OCI-LY1 (cell line): Measurements from ENCODE around the gene NEURL1B.

Experiments
- H2AFZ ChIP-seq: fragments of 200-600 bp; sonication (generic), shearing (Covaris generic); 2 replicates; pipeline ENCODE4 v1.6.0; 2014; ENCODE audit warnings: antibody characterized with exemption, mild to moderate bottlenecking, low read length
- H3F3A ChIP-seq: fragments of 200-600 bp; sonication (generic), shearing (Covaris generic); 2 replicates; pipeline ENCODE4 v1.6.0; 2014; ENCODE audit warnings: mild to moderate bottlenecking, antibody characterized with exemption, low read length, moderate library complexity; ENCODE audit not compliant: insufficient read depth
- H3K27ac ChIP-seq: fragments of 200-600 bp; sonication (generic); 2 replicates; pipeline ENCODE4 v1.5.1; 2014; ENCODE audit warnings: low read length, mixed run types, mild to moderate bottlenecking, low read depth; ENCODE audit not compliant: poor library complexity, severe bottlenecking
- H3K27me3 ChIP-seq: fragments of 200-600 bp; sonication (generic); 2 replicates; pipeline ENCODE4 v1.6.0; 2014; ENCODE audit warnings: antibody characterized with exemption, mild to moderate bottlenecking, low read length, moderate library complexity; ENCODE audit not compliant: insufficient read depth
- H3K36me3 ChIP-seq: fragments of 200-600 bp; sonication (generic); 2 replicates; pipeline ENCODE4 v1.6.1; 2014; ENCODE audit warnings: mild to moderate bottlenecking, antibody characterized with exemption, low read length, moderate library complexity, mixed read lengths; ENCODE audit not compliant: insufficient read depth
- H3K4me1 ChIP-seq: fragments of 200-600 bp; sonication (generic); 2 replicates; pipeline ENCODE4 v1.5.1; 2014; ENCODE audit warnings: mild to moderate bottlenecking, low read length, moderate library complexity; ENCODE audit not compliant: insufficient read depth, severe bottlenecking
- H3K4me2 ChIP-seq: fragments of 200-600 bp; sonication (generic), shearing (Covaris generic); 2 replicates; pipeline ENCODE4 v1.6.1; 2014; ENCODE audit warnings: low read length
- H3K4me3 ChIP-seq: fragments of 200-600 bp; sonication (generic); 2 replicates; pipeline ENCODE4 v1.5.1; 2014; ENCODE audit warnings: low read length, low read depth, mild to moderate bottlenecking, mixed read lengths; ENCODE audit not compliant: poor library complexity, severe bottlenecking
- H3K79me2 ChIP-seq: fragments of 200-600 bp; shearing (Covaris generic); 2 replicates; pipeline ENCODE4 v1.6.1; 2016; ENCODE audit warnings: mixed run types, low read length, mixed read lengths; ENCODE audit not compliant: insufficient read depth
- H3K9ac ChIP-seq: fragments of 200-600 bp; sonication (generic), shearing (Covaris generic); 2 replicates; pipeline ENCODE4 v1.6.1; 2014; ENCODE audit warnings: mild to moderate bottlenecking, low read length, mixed read lengths
- H3K9me2 ChIP-seq: fragments of 200-600 bp; sonication (generic), shearing (Covaris generic); 2 replicates; pipeline ENCODE4 v1.6.1; 2014; ENCODE audit warnings: low read depth, mild to moderate bottlenecking, low read length, mixed read lengths
- H3K9me3 ChIP-seq: fragments of 200-600 bp; shearing (Covaris generic); 2 replicates; pipeline ENCODE4 v1.6.1; 2014; ENCODE audit warnings: low read length, mixed read lengths
- H4K20me1 ChIP-seq: fragments of 200-600 bp; sonication (generic), shearing (Covaris generic); 2 replicates; pipeline ENCODE4 v1.6.0; 2016; ENCODE audit warnings: mild to moderate bottlenecking, low read length; ENCODE audit not compliant: insufficient read depth
- CTCF ChIP-seq: fragments of 200-600 bp; sonication (generic), shearing (Covaris generic); IDR thresholded peaks from 2 replicates; pipeline ENCODE4 v1.5.1; 2017; ENCODE audit warnings: mild to moderate bottlenecking, antibody characterized with exemption, low read length, moderate library complexity, mixed read lengths
- EZH2 ChIP-seq: fragments of 200-600 bp; sonication (generic), shearing (Covaris generic); IDR thresholded peaks from 2 replicates; pipeline ENCODE4 v1.8.0; 2017; ENCODE audit warnings: borderline replicate concordance, mixed run types, mild to moderate bottlenecking, antibody characterized with exemption, low read length, moderate library complexity, mixed read lengths

NEURL1B gene

GRCh38 chr5:172620506-172620905 lies 20.6 kb upstream of the NEURL1B start:
- Histone ChIP-seq H3K9me2 (no peaks in the 10 kb centered on the region), H3K4me1 (no peaks in the 10 kb centered on the region), H3K36me3 (no peaks in the 10 kb centered on the region), H2AFZ (no peak overlapping the region), H4K20me1 (no peaks in the 10 kb centered on the region), H3K27ac (no peak overlapping the region), H3K79me2 (no peaks in the 10 kb centered on the region), H3K9me3 (no peaks in the 10 kb centered on the region), H3K4me2 (no peak overlapping the region), H3K9ac (no peak overlapping the region), H3K4me3 (no peak overlapping the region), H3F3A (no peaks in the 10 kb centered on the region), H3K27me3 (0 out of 2 replicates have a peak, but pooled peaks cover 4% of the 10 kb centered on the region)
- TF ChIP-seq CTCF, result no peak

DNA sequence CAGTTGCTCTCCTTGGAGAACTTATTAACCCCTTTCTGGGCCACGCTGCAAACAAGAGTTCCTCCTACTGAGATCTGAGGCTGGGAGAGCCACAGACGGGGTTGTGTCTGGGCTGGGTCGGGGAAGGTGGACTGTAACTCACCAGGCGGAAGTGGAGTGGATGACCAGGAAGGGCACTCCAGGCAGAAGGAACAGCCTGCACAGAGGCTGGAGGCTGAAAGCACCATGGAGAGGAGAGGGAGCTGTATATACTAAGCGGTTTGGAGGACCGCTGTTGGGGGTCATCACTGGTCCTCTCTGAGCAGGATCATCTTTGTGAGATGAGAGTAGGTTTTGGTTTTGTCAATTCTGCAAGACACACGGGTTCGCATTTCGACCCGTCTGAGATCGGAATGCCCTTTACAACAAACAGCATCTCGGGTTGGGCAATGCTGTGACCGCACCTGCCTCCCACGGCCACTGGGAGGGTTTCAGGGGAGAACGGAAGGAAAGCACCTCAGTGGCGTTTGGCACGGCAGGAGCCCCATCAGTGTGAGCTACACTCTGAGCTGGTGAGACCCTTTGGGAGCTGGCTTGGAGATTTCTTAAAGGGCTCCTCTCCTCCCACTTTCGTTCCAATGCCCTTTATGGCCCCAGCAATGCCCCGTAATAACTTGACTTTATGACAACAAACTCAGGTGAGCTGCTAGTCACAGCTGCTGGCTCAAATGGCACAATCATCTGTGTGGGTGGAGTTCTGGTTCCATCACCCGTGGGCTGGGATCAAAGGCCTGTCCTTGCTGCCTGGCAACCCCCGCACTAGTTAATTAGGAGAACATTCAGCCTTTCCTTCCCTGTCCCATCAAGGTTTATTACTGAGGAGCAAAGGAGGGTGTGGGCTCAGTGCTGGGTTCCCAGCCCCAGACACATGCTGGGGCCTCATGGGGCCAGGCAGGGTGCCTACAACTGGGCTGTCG lies 18.7 kb upstream of the NEURL1B start:
- H3K79me2 ChIP-seq, result no peaks in the 10 kb centered on the region
- H3K9me2 ChIP-seq, result no peaks in the 10 kb centered on the region
- no peak overlapping the region for H3K4me2 ChIP-seq
- no peaks in the 10 kb centered on the region for H4K20me1 ChIP-seq
- H3K4me1 ChIP-seq, result no peaks in the 10 kb centered on the region
- TF ChIP-seq CTCF (no peak), EZH2 (no peak)
- no peak overlapping the region for H3K4me3 ChIP-seq
- no peak overlapping the region for H3K9ac ChIP-seq
- no peaks in the 10 kb centered on the region for H3K36me3 ChIP-seq
- H3F3A ChIP-seq, result no peaks in the 10 kb centered on the region
- H3K27ac ChIP-seq, result no peak overlapping the region
- 0 out of 2 replicates have a peak, but pooled peaks cover 4% of the 10 kb centered on the region for H3K27me3 ChIP-seq
- no peaks in the 10 kb centered on the region for H3K9me3 ChIP-seq
- no peak overlapping the region for H2AFZ ChIP-seq

GRCh38 chr5:172623313-172623980 lies 17.6 kb upstream of the NEURL1B start:
- Histone ChIP-seq H3K4me3 (no peak overlapping the region), H3K79me2 (no peaks in the 10 kb centered on the region), H3K9me3 (no peaks in the 10 kb centered on the region), H3K9me2 (no peaks in the 10 kb centered on the region), H3K9ac (no peak overlapping the region), H4K20me1 (no peaks in the 10 kb centered on the region), H3K4me2 (no peak overlapping the region), H3K27ac (no peak overlapping the region), H3F3A (no peaks in the 10 kb centered on the region), H2AFZ (no peak overlapping the region), H3K36me3 (no peaks in the 10 kb centered on the region), H3K4me1 (no peaks in the 10 kb centered on the region), H3K27me3 (0 out of 2 replicates have a peak, but pooled peaks cover 4% of the 10 kb centered on the region)
- TF ChIP-seq EZH2 (no peak), CTCF (no peak)
